OCI-LY1 (cell line): Measurements from ENCODE around the gene AGAP1.

ENCODE experiments used
- H2AFZ ChIP-seq: fragments of 200-600 bp; sonication (generic), shearing (Covaris generic); 2 replicates; pipeline ENCODE4 v1.6.0; 2014; ENCODE audit warnings: antibody characterized with exemption, mild to moderate bottlenecking, low read length
- H3F3A ChIP-seq: fragments of 200-600 bp; sonication (generic), shearing (Covaris generic); 2 replicates; pipeline ENCODE4 v1.6.0; 2014; ENCODE audit warnings: mild to moderate bottlenecking, antibody characterized with exemption, low read length, moderate library complexity; ENCODE audit not compliant: insufficient read depth
- H3K27ac ChIP-seq: fragments of 200-600 bp; sonication (generic); 2 replicates; pipeline ENCODE4 v1.5.1; 2014; ENCODE audit warnings: low read length, mixed run types, mild to moderate bottlenecking, low read depth; ENCODE audit not compliant: poor library complexity, severe bottlenecking
- H3K27me3 ChIP-seq: fragments of 200-600 bp; sonication (generic); 2 replicates; pipeline ENCODE4 v1.6.0; 2014; ENCODE audit warnings: antibody characterized with exemption, mild to moderate bottlenecking, low read length, moderate library complexity; ENCODE audit not compliant: insufficient read depth
- H3K36me3 ChIP-seq: fragments of 200-600 bp; sonication (generic); 2 replicates; pipeline ENCODE4 v1.6.1; 2014; ENCODE audit warnings: mild to moderate bottlenecking, antibody characterized with exemption, low read length, moderate library complexity, mixed read lengths; ENCODE audit not compliant: insufficient read depth
- H3K4me1 ChIP-seq: fragments of 200-600 bp; sonication (generic); 2 replicates; pipeline ENCODE4 v1.5.1; 2014; ENCODE audit warnings: mild to moderate bottlenecking, low read length, moderate library complexity; ENCODE audit not compliant: insufficient read depth, severe bottlenecking
- H3K4me2 ChIP-seq: fragments of 200-600 bp; sonication (generic), shearing (Covaris generic); 2 replicates; pipeline ENCODE4 v1.6.1; 2014; ENCODE audit warnings: low read length
- H3K4me3 ChIP-seq: fragments of 200-600 bp; sonication (generic); 2 replicates; pipeline ENCODE4 v1.5.1; 2014; ENCODE audit warnings: low read length, low read depth, mild to moderate bottlenecking, mixed read lengths; ENCODE audit not compliant: poor library complexity, severe bottlenecking
- H3K79me2 ChIP-seq: fragments of 200-600 bp; shearing (Covaris generic); 2 replicates; pipeline ENCODE4 v1.6.1; 2016; ENCODE audit warnings: mixed run types, low read length, mixed read lengths; ENCODE audit not compliant: insufficient read depth
- H3K9ac ChIP-seq: fragments of 200-600 bp; sonication (generic), shearing (Covaris generic); 2 replicates; pipeline ENCODE4 v1.6.1; 2014; ENCODE audit warnings: mild to moderate bottlenecking, low read length, mixed read lengths
- H3K9me2 ChIP-seq: fragments of 200-600 bp; sonication (generic), shearing (Covaris generic); 2 replicates; pipeline ENCODE4 v1.6.1; 2014; ENCODE audit warnings: low read depth, mild to moderate bottlenecking, low read length, mixed read lengths
- H3K9me3 ChIP-seq: fragments of 200-600 bp; shearing (Covaris generic); 2 replicates; pipeline ENCODE4 v1.6.1; 2014; ENCODE audit warnings: low read length, mixed read lengths
- H4K20me1 ChIP-seq: fragments of 200-600 bp; sonication (generic), shearing (Covaris generic); 2 replicates; pipeline ENCODE4 v1.6.0; 2016; ENCODE audit warnings: mild to moderate bottlenecking, low read length; ENCODE audit not compliant: insufficient read depth
- CTCF ChIP-seq: fragments of 200-600 bp; sonication (generic), shearing (Covaris generic); IDR thresholded peaks from 2 replicates; pipeline ENCODE4 v1.5.1; 2017; ENCODE audit warnings: mild to moderate bottlenecking, antibody characterized with exemption, low read length, moderate library complexity, mixed read lengths
- EZH2 ChIP-seq: fragments of 200-600 bp; sonication (generic), shearing (Covaris generic); IDR thresholded peaks from 2 replicates; pipeline ENCODE4 v1.8.0; 2017; ENCODE audit warnings: borderline replicate concordance, mixed run types, mild to moderate bottlenecking, antibody characterized with exemption, low read length, moderate library complexity, mixed read lengths

AGAP1 gene

GRCh38 chr2:235954888-235955480 lies 461.1 kb downstream of the AGAP1 start:
- no peaks in the 10 kb centered on the region for H3K36me3 ChIP-seq
- H4K20me1 ChIP-seq = no peaks in the 10 kb centered on the region
- H3K9ac ChIP-seq = no peak overlapping the region
- no peak overlapping the region for H3K4me2 ChIP-seq
- H3K79me2 ChIP-seq = no peaks in the 10 kb centered on the region
- TF ChIP-seq EZH2 (no peak), CTCF (no peak)
- no peak overlapping the region for H3K27ac ChIP-seq
- no peaks in the 10 kb centered on the region for H3K27me3 ChIP-seq
- H3K4me1 ChIP-seq = no peaks in the 10 kb centered on the region
- no peaks in the 10 kb centered on the region for H3F3A ChIP-seq
- H3K4me3 ChIP-seq = no peak overlapping the region
- no peaks in the 10 kb centered on the region for H3K9me3 ChIP-seq
- no peak overlapping the region for H2AFZ ChIP-seq
- H3K9me2 ChIP-seq = no peaks in the 10 kb centered on the region

GRCh38 chr2:235955664-235956063 lies 461.8 kb downstream of the AGAP1 start:
- Histone ChIP-seq H3K9ac (no peak overlapping the region), H2AFZ (no peak overlapping the region), H3K4me1 (no peaks in the 10 kb centered on the region), H3K4me3 (no peak overlapping the region), H4K20me1 (no peaks in the 10 kb centered on the region), H3F3A (no peaks in the 10 kb centered on the region), H3K27me3 (no peaks in the 10 kb centered on the region), H3K79me2 (no peaks in the 10 kb centered on the region), H3K4me2 (no peak overlapping the region), H3K36me3 (no peaks in the 10 kb centered on the region), H3K9me3 (no peaks in the 10 kb centered on the region), H3K27ac (no peak overlapping the region), H3K9me2 (no peaks in the 10 kb centered on the region)
- TF ChIP-seq EZH2 (no peak), CTCF (no peak)

DNA sequence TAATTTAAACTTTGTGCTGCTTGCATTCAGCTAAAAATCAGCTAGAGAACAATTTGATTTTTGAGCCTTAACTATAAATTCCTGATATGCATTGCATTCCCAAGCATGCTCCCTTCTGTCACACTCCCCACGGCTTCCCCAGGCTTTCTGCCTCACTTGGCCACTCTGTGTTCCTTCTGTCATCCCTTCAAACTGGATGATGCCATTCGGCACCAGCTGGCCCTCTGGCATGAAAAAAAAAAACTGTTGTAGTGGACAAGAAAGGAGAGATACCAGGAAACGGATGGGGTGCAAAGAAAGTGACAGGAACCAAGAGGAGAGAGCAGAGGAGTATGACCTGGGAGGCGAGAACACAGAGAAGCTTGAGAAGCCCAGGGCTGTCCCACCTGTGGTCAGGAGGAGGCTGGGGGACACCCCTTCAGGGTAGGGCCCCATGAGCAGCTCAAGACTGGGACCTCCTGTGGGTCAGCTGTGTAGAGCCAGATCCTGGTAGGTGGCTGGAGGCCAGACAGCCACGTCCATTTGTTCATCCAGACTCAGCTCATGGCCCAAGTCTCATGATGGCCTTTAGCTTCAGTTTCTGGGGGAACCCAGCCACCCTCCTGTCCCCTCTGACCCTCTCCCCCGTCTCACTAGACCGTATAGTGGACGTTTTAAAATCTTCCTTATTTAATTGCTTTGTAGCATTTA lies 462.6 kb downstream of the AGAP1 start:
- Histone ChIP-seq H3K9me3 (no peaks in the 10 kb centered on the region), H3K9me2 (no peaks in the 10 kb centered on the region), H3K27me3 (no peaks in the 10 kb centered on the region), H3K4me2 (no peak overlapping the region), H3K4me3 (no peak overlapping the region), H3K4me1 (no peaks in the 10 kb centered on the region), H3K36me3 (no peaks in the 10 kb centered on the region), H2AFZ (no peak overlapping the region), H3K79me2 (no peaks in the 10 kb centered on the region), H3F3A (no peaks in the 10 kb centered on the region), H3K9ac (no peak overlapping the region), H4K20me1 (no peaks in the 10 kb centered on the region), H3K27ac (no peak overlapping the region)
- TF ChIP-seq CTCF = no peak
- no peak for TF ChIP-seq EZH2
